Gastrocnemius medialis (tissue), 4 donors: Measurements from ENCODE around the gene DUSP14. TPM values are rescaled to one million over a fixed set of nuclear protein-coding genes. Genes with fewer than 3 reads are reported as not detected.

ENCODE experiments used
- ATAC-seq, 2 donors: fragments of 150-250 bp; one replicate each; pipeline ENCODE4 v1.9.1; 2016
- DNase-seq, 2 donors: peaks; one replicate each; pipeline ENCODE4 v3.0.0-alpha.2; 2019
- H3K27ac ChIP-seq, 4 donors: fragments of 200-600 bp; sonication (generic); 1 replicate in 1 of 4; 2 replicates in 3 of 4; pipeline ENCODE4 v1.5.1; 2016 to 2018; ENCODE audit warnings: mild to moderate bottlenecking in 2 of 4, moderate library complexity in 1 of 4
- H3K27me3 ChIP-seq, 3 donors: fragments of 200-600 bp; sonication (generic) in 2 of 3; 1 replicate in 1 of 3; 2 replicates in 2 of 3; pipeline versions ENCODE4 v1.5.1 to v1.6.0; 2016 to 2019; ENCODE audit warnings: mild to moderate bottlenecking in 1 of 3, moderate library complexity in 1 of 3
- H3K36me3 ChIP-seq, 2 donors: fragments of 200-600 bp; sonication (generic) in 1 of 2; one replicate each; pipeline ENCODE4 v1.5.1; 2017 to 2018
- H3K4me1 ChIP-seq, 2 donors: fragments of 200-600 bp; sonication (generic) in 1 of 2; one replicate each; pipeline ENCODE4 v1.5.1; 2016 to 2017; ENCODE audit warnings: mild to moderate bottlenecking in 2 of 2
- H3K4me3 ChIP-seq, 4 donors: fragments of 200-600 bp; sonication (generic) in 3 of 4; 1 replicate in 1 of 4; 2 replicates in 3 of 4; pipeline ENCODE4 v1.5.1; 2016 to 2019; ENCODE audit warnings: mild to moderate bottlenecking in 2 of 4
- H3K9me3 ChIP-seq, 3 donors: fragments of 200-600 bp; sonication (generic) in 2 of 3; 1 replicate in 1 of 3; 2 replicates in 2 of 3; pipeline ENCODE4 v1.5.1; 2016 to 2019
- POLR2A ChIP-seq, 2 donors: fragments of 450-650 bp; IDR thresholded peaks; one replicate each; pipeline ENCODE4 v1.6.1; 2017; ENCODE audit warnings: antibody characterized with exemption in 2 of 2, mild to moderate bottlenecking in 2 of 2, moderate library complexity in 2 of 2
- in situ Hi-C, 4 donors: fragments of 200-750 bp; cut with MboI; loops; one replicate each; pipeline versions ENCODE4 v1.15.0 to v1.8.0; 2017; ENCODE audit warnings: low sequenced_read_pairs in 4 of 4
- intact Hi-C: fragments of 100-400 bp; cut with DNase I; formaldehyde crosslinking; loops from one replicate; pipeline ENCODE4 v1.15.1; 2023; ENCODE audit warnings: low total_unique reads
- total RNA-seq, 4 donors: library from RNA; depleted of rRNA; stranded (reverse); fragments of >200 nt; gene quantifications; one replicate each; pipeline versions ENCODE4 v1.1.0 to v1.2.3, GENCODE V29; 2016
- TF ChIP-seq, protein P1 (sequence below), 5 experiments: fragments of 450-650 bp in 3 of 5; fragments of 200-600 bp in 2 of 5; sonication (generic) in 2 of 5; IDR thresholded peaks in 4 of 5; conservative IDR thresholded peaks in 1 of 5; 1 replicate in 4 of 5; 2 replicates in 1 of 5; pipeline ENCODE4 v1.5.1; 2016 to 2019; ENCODE audit warnings: antibody characterized with exemption in 5 of 5, mild to moderate bottlenecking in 3 of 5, moderate library complexity in 3 of 5

DUSP14 gene
- total RNA-seq, 4 donors from 2014 or later = 10.2 to 15.1 (median 11.3) TPM

DNA sequence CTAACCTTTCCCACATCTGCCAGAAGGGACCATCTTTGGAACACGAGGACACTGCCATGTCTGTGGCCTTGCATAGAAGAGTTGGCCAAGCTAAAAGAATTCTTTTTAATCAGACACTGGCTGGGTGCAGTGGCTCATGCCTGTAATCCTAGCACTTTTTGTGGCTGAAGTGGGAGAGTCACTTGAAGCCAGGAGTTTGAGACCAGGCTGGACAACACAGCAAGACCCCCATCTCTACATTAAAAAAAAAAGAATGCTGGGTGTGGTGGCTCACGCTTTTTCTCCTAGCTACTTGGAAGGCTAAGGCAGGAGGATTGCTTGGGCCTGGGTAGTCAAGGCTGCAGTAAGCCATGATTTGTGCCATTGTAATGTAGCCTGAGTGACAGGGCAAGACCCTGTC is 9.3 kb upstream of the DUSP14 start:
- Histone ChIP-seq H3K27me3 (no peaks in the 10 kb centered on the region), H3K4me1 (peaks cover 21 to 22% of the 10 kb centered on the region in 2 donors), H3K36me3 (peaks cover 0 to 32% of the 10 kb centered on the region in 2 donors), H3K4me3 (no peak overlapping the region), H3K9me3 (no peaks in the 10 kb centered on the region), H3K27ac (no peak overlapping the region)
- no peak for TF ChIP-seq POLR2A (IDR thresholded peaks at IDR 0.05)
- TF ChIP-seq, protein P1, sequence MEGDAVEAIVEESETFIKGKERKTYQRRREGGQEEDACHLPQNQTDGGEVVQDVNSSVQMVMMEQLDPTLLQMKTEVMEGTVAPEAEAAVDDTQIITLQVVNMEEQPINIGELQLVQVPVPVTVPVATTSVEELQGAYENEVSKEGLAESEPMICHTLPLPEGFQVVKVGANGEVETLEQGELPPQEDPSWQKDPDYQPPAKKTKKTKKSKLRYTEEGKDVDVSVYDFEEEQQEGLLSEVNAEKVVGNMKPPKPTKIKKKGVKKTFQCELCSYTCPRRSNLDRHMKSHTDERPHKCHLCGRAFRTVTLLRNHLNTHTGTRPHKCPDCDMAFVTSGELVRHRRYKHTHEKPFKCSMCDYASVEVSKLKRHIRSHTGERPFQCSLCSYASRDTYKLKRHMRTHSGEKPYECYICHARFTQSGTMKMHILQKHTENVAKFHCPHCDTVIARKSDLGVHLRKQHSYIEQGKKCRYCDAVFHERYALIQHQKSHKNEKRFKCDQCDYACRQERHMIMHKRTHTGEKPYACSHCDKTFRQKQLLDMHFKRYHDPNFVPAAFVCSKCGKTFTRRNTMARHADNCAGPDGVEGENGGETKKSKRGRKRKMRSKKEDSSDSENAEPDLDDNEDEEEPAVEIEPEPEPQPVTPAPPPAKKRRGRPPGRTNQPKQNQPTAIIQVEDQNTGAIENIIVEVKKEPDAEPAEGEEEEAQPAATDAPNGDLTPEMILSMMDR (IDR thresholded peaks at IDR 0.05 in 4 of 5, conservative IDR thresholded peaks at IDR 0.05 in 1 of 5) = no peak
- intact Hi-C loops (no loop called here), in situ Hi-C loops (no loop called here)
- ATAC-seq (no peak), DNase-seq (no peak)

DNA sequence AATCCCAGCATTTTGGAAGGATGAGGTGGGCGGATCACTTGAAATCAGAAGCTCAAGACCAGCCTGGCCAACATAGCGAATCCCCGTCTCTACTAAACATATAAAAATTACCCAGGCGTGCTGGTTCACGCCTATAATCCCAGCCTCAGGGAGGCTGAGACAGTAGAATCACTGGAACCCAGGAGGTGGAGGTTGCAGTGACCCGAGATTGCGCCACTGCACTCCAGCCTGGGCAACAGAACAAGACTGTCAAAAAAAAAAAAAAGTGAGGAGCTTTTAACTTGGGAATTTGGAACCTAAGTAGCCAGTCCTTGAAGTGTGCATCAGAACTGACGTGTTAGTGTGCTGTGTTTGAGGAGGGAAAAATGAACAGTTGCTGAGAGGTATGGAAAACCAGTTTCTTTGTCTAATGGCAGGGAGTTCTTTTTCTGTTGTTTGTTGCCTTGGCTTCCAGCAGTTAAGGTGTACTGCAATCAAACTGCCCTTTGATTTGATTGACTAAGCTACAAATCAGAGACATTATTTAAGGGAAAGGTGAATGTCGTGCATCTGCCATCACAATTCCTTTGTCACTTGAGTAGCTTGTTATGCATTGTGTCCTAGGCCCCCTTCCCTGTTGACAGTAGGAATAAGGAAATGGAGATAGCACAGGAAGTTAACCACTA is 8.6 kb upstream of the DUSP14 start:
- peaks cover 15 to 17% of the 10 kb centered on the region in 2 donors for H3K4me1 ChIP-seq
- H3K27ac ChIP-seq = no peak overlapping the region
- DNase-seq (no peak), ATAC-seq (no peak)
- TF ChIP-seq, protein P1 (IDR thresholded peaks at IDR 0.05 in 4 of 5, conservative IDR thresholded peaks at IDR 0.05 in 1 of 5) = no peak
- TF ChIP-seq POLR2A (IDR thresholded peaks at IDR 0.05) = no peak
- peaks cover 0 to 25% of the 10 kb centered on the region in 2 donors for H3K36me3 ChIP-seq
- in situ Hi-C loops = no loop called here
- no peak overlapping the region for H3K4me3 ChIP-seq
- H3K9me3 ChIP-seq = no peaks in the 10 kb centered on the region
- H3K27me3 ChIP-seq = no peaks in the 10 kb centered on the region
- intact Hi-C loops = no loop called here

DNA sequence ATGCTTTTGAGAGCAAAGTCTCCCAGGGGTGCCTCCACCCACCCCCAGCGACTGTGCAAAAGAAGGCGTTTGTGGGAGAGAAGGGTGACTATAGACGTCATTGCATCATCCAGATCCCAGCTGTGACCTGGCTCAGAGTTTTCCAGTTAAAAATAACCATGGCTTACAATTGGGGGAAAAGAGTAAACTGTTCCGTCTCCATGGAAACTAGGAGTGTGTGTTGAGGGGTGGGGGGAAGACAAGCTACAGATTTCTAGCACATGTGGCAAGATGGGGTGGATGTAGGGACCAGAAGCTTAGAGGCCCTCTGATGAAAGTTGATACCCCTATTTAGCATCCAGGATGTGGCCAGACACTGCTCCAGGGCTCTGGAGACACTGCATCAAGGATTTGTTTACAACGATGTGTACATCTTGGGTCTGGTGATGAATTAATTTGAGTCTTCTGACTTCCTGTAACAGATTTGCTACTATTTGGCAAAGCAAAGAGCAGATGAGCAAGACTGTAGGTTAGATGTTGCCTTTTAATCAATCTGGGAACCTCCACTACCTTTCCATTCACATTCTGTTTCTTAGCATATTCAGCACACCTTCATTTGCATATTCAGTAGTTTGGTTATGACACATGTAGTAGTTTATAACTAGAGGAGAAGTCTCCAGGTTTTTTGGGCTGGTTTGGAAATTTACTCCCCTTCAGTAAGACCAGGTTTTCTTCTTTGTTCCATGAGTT is 6.2 kb upstream of the DUSP14 start:
- peak; percentile 25 to 48 for ATAC-seq
- Histone ChIP-seq H3K4me1 (peaks cover 12 to 16% of the 10 kb centered on the region in 2 donors), H3K27ac (peak overlapping the region in 3 of 4 donors; percentile 9 to 30 (median 11)), H3K36me3 (peaks cover 0 to 7% of the 10 kb centered on the region in 2 donors), H3K9me3 (no peaks in the 10 kb centered on the region), H3K4me3 (no peak overlapping the region), H3K27me3 (no peaks in the 10 kb centered on the region)
- in situ Hi-C loops = no loop called here
- DNase-seq = peak; percentile 7 to 27
- intact Hi-C loops = no loop called here
- TF ChIP-seq, protein P1 (IDR thresholded peaks at IDR 0.05 in 4 of 5, conservative IDR thresholded peaks at IDR 0.05 in 1 of 5) = no peak
- TF ChIP-seq POLR2A (IDR thresholded peaks at IDR 0.05) = no peak

DNA sequence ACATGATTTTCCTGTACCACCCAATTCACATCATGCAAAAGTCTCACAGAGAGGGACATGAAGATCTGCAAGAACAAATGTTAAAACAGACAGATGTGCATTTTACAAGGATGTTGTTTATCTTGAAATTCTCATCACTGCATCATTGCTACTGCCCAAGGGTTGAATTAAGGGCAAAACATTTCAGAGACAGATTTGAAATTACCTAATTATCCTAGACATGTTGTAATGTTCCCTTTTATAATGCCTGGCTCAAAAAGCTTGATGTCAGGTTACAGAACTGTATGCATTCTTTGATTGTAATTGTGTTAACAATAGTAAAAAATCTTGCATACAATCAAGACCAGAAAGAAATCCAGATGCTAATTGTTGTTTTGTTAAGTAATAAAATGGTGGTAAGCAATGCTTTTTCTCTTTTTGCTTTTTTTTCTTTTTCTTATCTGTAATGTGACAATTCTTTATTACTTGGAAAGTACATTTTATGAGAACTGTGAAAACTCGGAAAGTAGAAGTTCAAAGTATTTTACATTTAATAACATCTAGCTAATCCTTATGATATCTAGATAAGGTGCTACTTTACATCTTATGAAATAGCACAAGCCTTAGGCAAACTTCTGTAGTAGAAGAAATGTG is 3.6 kb upstream of the DUSP14 start:
- Histone ChIP-seq H3K9me3 (no peaks in the 10 kb centered on the region), H3K4me1 (peaks cover 21 to 23% of the 10 kb centered on the region in 2 donors), H3K27ac (no peak overlapping the region), H3K36me3 (no peaks in the 10 kb centered on the region), H3K27me3 (no peaks in the 10 kb centered on the region), H3K4me3 (no peak overlapping the region)
- intact Hi-C loops (no loop called here), in situ Hi-C loops (no loop called here)
- DNase-seq (no peak), ATAC-seq (no peak)
- TF ChIP-seq, protein P1 (IDR thresholded peaks at IDR 0.05 in 4 of 5, conservative IDR thresholded peaks at IDR 0.05 in 1 of 5) = no peak
- no peak for TF ChIP-seq POLR2A (IDR thresholded peaks at IDR 0.05)
